Occipital lobe (tissue), 2 donors: Measurements from ENCODE around the gene FBXO28. TPM values are rescaled to one million over a fixed set of nuclear protein-coding genes. Genes with fewer than 3 reads are reported as not detected.

Experiments
- DNase-seq: peaks from one replicate; lab custom pipeline; 2025; lab: John Stamatoyannopoulos, UW
- total RNA-seq: library from RNA; depleted of rRNA; stranded (reverse); fragments of >200 nt; gene quantifications from one replicate; pipeline ENCODE4 v1.2.3, GENCODE V29; 2014

Gene FBXO28
- total RNA-seq, 1 donor from 2014 or later = 56.9 TPM

DNA sequence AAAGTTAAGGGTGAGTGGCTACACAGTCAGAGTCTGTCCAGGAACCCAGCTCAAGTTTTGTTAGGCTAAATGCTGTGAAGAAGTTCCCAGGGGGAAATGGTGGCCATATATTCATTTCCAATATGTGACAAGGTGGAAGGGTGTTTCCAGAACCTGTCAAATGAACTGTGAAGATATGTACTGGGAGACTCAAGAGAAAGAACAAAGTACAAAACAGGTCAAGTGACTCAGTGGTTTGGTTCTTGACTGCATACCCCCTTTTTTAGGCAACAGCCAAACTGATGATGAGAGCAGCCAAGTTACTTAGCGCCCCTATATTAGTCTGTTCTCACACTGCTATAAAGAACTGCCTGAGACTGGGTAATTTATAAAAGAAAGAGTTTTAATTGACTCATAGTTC is 18.6 kb upstream of the FBXO28 start:
- DNase-seq = no peak

GRCh38 chr1:224095867-224096266 is 18.0 kb upstream of the FBXO28 start:
- no peak for DNase-seq

DNA sequence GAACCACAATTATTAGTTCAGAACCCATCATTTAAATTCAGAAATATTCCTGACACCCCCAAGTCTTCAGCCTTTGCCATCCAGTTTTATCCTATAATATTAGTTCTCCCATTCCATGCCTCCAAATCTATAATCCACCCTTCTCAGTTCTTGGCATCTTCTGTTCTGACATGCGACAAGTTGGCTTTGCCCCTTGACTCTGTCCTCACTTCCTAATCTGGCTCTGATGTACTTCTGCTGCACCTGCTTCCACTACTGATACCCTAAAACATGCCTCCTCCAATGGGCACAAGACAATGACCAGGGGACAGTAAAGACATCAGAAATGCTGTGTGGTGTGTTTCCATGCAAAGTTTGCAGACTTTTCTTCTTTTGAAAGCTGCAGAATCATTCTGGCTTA is 17.1 kb upstream of the FBXO28 start:
- no peak for DNase-seq

DNA sequence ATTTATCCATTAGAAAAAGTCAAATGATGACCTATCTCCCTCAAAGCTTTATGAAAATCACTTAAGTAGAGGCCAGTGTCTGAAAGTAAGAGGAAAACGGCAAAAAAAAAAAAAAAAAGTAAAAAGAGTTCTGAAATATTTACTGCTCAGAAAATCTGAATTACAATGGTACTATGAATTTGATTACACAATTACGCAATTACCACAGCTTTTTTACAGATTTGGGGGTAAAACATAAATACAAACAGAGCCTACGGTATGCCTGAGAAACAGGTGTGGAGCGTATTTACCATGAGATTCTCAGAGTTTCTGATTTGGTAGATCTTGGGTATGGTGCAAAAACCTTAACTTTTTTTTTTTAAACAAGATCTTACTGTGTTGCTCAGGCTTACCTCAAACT is 15.9 kb upstream of the FBXO28 start:
- DNase-seq = no peak

GRCh38 chr1:224106568-224107281 is 7.2 kb upstream of the FBXO28 start:
- no peak for DNase-seq

- DNase-seq = no peak
Measured at GRCh38 chr1:224107282-224107625, 6.7 kb upstream of the FBXO28 start.

DNA sequence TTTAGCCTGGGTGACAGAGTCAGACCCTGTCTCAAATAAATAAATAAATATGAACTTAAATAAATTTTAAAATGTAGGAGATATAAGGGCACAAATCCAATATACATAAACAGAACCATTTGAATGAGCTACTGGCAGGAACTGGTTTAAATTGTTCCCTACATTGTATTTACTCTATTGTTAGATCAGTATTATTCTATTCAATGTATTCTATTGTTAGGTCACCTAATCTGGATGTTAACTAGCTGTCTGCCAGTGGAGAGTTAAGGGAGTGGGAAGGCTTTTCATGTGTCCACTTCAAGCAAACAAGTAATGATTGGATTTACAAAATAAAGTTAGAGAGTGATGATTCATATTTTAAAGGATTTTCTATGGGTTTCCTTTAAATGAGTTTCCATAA is 4.9 kb upstream of the FBXO28 start:
- no peak for DNase-seq

- no peak for DNase-seq
Measured at GRCh38 chr1:224109981-224110380, 3.9 kb upstream of the FBXO28 start.

DNA sequence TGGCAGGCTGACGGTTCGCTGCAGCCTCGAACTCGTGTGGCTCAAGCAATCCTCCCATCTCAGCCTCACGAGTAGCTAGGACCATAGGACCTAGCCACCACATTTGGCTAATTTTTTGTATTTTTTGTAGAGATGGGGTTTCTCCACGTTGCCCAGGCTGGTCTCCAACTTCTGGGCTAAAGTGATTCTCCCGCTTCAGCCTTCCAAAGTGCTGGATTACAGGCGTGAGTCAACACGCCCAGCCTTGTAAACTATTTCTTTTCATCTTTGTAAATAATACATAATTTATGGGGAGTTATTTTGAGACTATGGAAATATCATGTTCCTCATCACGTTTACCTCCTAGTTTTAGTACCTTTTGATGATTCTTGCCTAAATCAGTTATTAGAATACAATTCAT is 906 bp upstream of the FBXO28 start:
- DNase-seq = no peak

GRCh38 chr1:224113545-224113917 is 380 bp upstream of the FBXO28 start:
- no peak for DNase-seq

GRCh38 chr1:224114787-224115175 is 870 bp downstream of the FBXO28 start:
- DNase-seq = no peak

GRCh38 chr1:224116131-224116530 is 2.2 kb downstream of the FBXO28 start:
- no peak for DNase-seq

DNA sequence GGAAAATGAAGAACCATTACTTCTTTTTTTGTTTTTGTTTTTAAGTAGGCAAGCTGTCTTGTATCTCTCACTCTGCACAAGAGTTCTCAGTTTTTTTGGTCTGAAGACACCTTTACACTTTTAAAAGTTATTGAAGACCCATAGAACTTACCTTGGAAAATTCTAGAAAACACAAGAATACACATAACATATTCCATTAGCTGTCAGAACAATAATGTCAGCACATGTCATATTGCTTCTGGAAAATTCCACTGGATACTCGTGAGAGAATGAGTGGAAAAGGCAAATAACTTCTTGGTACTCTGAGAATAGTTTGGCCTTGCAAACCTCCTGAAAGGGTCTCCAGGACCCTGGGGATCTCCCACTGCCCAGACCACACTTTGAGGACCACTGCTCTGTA is 4.8 kb downstream of the FBXO28 start:
- DNase-seq = no peak

- DNase-seq = no peak
Measured at GRCh38 chr1:224123136-224123535, 9.2 kb downstream of the FBXO28 start.

DNA sequence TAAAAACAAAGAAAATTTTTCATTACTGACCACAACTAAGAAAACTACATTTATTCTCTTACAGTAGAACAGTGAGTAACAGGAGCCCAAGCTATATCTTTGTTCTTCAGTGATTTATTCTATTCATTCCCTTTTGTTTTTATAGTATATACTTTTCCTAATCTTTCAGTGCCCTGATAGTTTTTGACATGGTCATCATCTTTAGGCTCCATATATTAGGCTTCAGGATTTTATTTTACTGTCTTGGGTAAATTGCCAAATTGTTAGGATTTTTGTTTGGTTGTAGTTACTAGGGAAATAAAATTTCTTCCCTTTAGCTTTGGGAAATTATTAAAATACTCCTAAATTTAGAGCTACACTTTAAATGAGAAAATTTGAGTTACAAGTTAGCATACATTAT is 10.3 kb downstream of the FBXO28 start:
- DNase-seq = no peak

GRCh38 chr1:224127925-224128819 is 14.3 kb downstream of the FBXO28 start:
- DNase-seq = no peak

DNA sequence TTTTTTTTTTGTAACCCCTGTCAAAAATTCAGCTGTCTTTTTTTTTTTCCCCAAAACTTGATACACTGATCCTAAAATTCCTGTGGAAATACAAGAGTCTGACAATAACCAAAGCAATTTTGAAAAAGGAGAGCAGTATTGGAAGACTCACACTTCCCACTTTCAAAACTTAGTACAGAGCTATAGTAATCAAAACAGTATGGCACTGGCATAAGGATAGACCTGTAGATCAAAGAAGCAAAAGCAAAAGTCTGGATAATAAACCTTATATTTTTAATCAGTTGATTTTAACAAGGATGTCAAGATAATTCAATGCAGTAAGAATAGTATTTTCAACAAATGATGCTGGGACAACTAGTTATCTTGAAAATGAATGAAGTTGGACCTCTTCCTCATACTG is 17.3 kb downstream of the FBXO28 start:
- no peak for DNase-seq

DNA sequence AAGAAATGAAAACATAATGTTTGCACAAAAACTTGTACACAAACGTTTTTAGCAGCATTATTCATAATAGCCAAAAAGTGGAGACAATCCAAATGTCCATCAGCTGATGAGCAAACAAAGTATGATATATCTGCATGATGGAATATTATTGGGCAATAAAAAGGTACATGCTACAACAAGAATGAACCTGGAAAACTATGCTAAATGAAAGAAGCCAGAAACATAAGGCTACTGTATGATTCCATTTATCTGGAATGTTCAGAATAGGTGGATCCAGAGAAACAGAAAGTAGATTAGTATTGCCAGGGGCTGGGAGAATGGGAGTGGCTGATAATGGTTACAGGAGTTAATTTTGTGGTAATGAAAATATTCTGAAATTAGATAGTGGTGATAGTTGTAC is 19.0 kb downstream of the FBXO28 start:
- no peak for DNase-seq

- DNase-seq = no peak
Measured at GRCh38 chr1:224133741-224134299, 19.9 kb downstream of the FBXO28 start.

DNA sequence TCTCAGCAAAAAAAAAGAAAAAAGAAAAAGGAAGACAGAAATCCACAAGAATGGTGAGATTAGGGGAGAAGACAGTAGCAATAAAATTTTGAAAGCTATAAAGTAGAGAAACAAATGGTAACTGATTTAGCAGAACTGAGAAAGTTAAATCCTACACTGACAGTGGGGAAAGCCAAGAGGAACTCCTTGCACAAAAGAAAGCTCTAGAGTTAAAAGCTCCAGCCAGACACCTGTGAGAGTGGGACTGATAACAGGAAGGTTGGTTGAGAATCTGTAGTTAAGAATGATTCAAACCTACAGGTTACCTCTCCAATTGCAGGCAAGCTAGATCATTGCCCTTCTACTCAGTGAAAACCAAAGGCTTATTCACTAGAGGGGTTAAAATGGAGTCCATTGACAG is 23.6 kb downstream of the FBXO28 start:
- no peak for DNase-seq

DNA sequence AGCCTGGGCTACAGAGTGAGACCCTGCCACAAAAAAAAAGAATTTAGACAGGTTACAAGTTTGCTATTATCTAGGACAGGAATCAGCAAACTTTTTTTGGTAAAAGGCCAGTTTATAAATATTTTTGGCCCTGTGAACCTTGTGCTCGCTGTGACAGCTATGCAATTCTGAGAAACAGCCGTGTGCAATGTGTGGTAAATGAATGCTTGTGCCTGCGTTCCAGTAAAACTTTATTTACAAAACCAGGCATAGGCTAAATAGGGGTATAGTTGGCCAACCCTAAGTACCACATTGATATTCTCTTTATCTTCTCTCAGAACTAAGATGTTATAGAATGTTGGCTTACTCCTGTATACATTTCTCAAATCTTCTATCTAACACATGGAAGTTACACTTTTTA is 24.3 kb downstream of the FBXO28 start:
- DNase-seq = no peak

GRCh38 chr1:224141693-224142092 is 27.8 kb downstream of the FBXO28 start:
- no peak for DNase-seq

DNA sequence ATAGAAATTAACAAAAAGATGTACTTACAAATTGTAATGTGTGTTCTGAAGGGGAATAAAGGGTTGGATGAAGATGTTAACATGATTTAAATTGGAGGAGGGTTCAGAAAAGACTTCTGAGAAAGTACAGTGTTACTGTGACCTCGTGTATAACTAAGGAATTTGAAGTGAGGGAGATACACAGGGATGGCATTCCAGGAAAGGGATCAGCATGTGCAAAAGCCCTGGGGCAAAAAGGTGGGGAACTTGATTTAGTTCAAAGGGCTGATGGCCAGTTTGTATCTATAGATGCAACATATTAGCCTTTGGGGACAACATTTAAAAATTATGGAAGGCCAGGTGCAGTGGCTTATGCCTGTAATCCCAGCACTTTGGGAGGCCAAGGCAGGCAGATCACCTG is 35.8 kb downstream of the FBXO28 start:
- no peak for DNase-seq
